CD14-positive monocyte (primary cell): ENCODE measurements around the gene TFR2. TPM values are rescaled to one million over a fixed set of nuclear protein-coding genes. Genes with fewer than 3 reads are reported as not detected.

Experiments
- DNase-seq, 3 donors: peaks; one replicate each; pipeline ENCODE4 v3.0.0-alpha.2; 2011 to 2022
- H2AFZ ChIP-seq: 2 replicates; pipeline ENCODE4 v1.6.0; 2012; ENCODE audit warnings: mild to moderate bottlenecking, low read depth, low read length, inconsistent platforms; ENCODE audit not compliant: insufficient read depth, poor library complexity, severe bottlenecking
- H3K27ac ChIP-seq, 2 donors: 1 replicate in 1 of 2; 2 replicates in 1 of 2; pipeline ENCODE4 v1.5.1; 2012 to 2013; ENCODE audit warnings: low read length in 2 of 2, control low read depth in 1 of 2, inconsistent platforms in 1 of 2, low read depth in 1 of 2, mild to moderate bottlenecking in 1 of 2
- H3K27me3 ChIP-seq, 2 donors: one replicate each; pipeline versions ENCODE4 v1.6.0 to v1.6.1; 2011 to 2013; ENCODE audit warnings: low read length in 2 of 2; ENCODE audit not compliant: control insufficient read depth in 2 of 2, insufficient read depth in 2 of 2
- H3K36me3 ChIP-seq, 2 donors: replicated peaks in 1 of 2; 1 replicate in 1 of 2; 2 replicates in 1 of 2; pipeline versions ENCODE4 v1.5.1 to v1.6.1; 2012 to 2013; ENCODE audit warnings: low read length in 2 of 2, control low read depth in 1 of 2, inconsistent platforms in 1 of 2, mild to moderate bottlenecking in 1 of 2; ENCODE audit not compliant: insufficient read depth in 2 of 2, control insufficient read depth in 1 of 2
- H3K4me1 ChIP-seq, 2 donors: 1 replicate in 1 of 2; 2 replicates in 1 of 2; pipeline versions ENCODE4 v1.5.1 to v1.6.1; 2012 to 2013; ENCODE audit warnings: low read length in 2 of 2, control low read depth in 1 of 2, inconsistent platforms in 1 of 2, mild to moderate bottlenecking in 1 of 2, moderate library complexity in 1 of 2; ENCODE audit not compliant: insufficient read depth in 2 of 2, control insufficient read depth in 1 of 2
- H3K4me2 ChIP-seq: replicated peaks from 2 replicates; pipeline ENCODE3; 2012; ENCODE audit warnings: low read length, moderate library complexity, mild to moderate bottlenecking; ENCODE audit not compliant: poor library complexity, severe bottlenecking; ENCODE audit errors: extremely low read depth
- H3K4me3 ChIP-seq, 3 experiments: fragments of 200-600 bp in 1 of 3; sonication (generic) in 1 of 3; replicated peaks in 1 of 3; 1 replicate in 2 of 3; 2 replicates in 1 of 3; pipeline ENCODE4 v1.5.1; 2011 to 2013; ENCODE audit warnings: low read length in 3 of 3, mild to moderate bottlenecking in 3 of 3, control low read depth in 2 of 3, low read depth in 2 of 3, inconsistent platforms in 1 of 3, moderate library complexity in 1 of 3
- H3K79me2 ChIP-seq: 2 replicates; pipeline ENCODE4 v1.6.0; 2012; ENCODE audit warnings: mild to moderate bottlenecking, control low read depth, inconsistent platforms, low read length, moderate library complexity; ENCODE audit not compliant: insufficient read depth
- H3K9ac ChIP-seq: 2 replicates; pipeline ENCODE4 v1.6.0; 2017; ENCODE audit warnings: low read length, mild to moderate bottlenecking; ENCODE audit not compliant: insufficient read depth, poor library complexity, severe bottlenecking
- H3K9me3 ChIP-seq, 2 donors: replicated peaks in 1 of 2; 1 replicate in 1 of 2; 2 replicates in 1 of 2; pipeline versions ENCODE4 v1.5.1 to v1.6.1; 2012 to 2013; ENCODE audit warnings: low read length in 2 of 2, control low read depth in 1 of 2; ENCODE audit not compliant: control insufficient read depth in 1 of 2, insufficient read depth in 1 of 2
- H4K20me1 ChIP-seq: 2 replicates; pipeline ENCODE4 v1.6.0; 2012; ENCODE audit warnings: mild to moderate bottlenecking, low read length, control low read depth, moderate library complexity; ENCODE audit not compliant: insufficient read depth
- H3K27ac Mint-ChIP-seq, 7 donors: one replicate each; pipeline ENCODE4 v1.8.0; 2020; ENCODE audit warnings: mild to moderate bottlenecking in 7 of 7, mixed read lengths in 7 of 7, moderate library complexity in 6 of 7, inconsistent platforms in 2 of 7
- H3K27me3 Mint-ChIP-seq, 3 donors: one replicate each; pipeline ENCODE4 v1.8.0; 2021 to 2022; ENCODE audit warnings: low read depth in 3 of 3, mild to moderate bottlenecking in 3 of 3, mixed read lengths in 3 of 3, moderate library complexity in 3 of 3, inconsistent platforms in 1 of 3
- H3K36me3 Mint-ChIP-seq, 2 donors: one replicate each; pipeline ENCODE4 v1.8.0; 2020; ENCODE audit warnings: mixed read lengths in 2 of 2, inconsistent platforms in 1 of 2, mild to moderate bottlenecking in 1 of 2
- H3K4me1 Mint-ChIP-seq: one replicate; pipeline ENCODE4 v1.8.0; 2020; ENCODE audit warnings: mild to moderate bottlenecking, mixed read lengths
- H3K4me3 Mint-ChIP-seq, 2 donors: one replicate each; pipeline ENCODE4 v1.8.0; 2020; ENCODE audit warnings: mild to moderate bottlenecking in 2 of 2, mixed read lengths in 2 of 2, moderate library complexity in 1 of 2
- H3K9me3 Mint-ChIP-seq, 7 donors: one replicate each; pipeline ENCODE4 v1.8.0; 2020 to 2022; ENCODE audit warnings: mixed read lengths in 7 of 7, mild to moderate bottlenecking in 6 of 7, moderate library complexity in 6 of 7, inconsistent platforms in 2 of 7
- CTCF ChIP-seq: fragments of 200-600 bp; IDR thresholded peaks from one replicate; pipeline ENCODE4 v1.8.0; 2022; ENCODE audit warnings: antibody characterized with exemption, mild to moderate bottlenecking
- WGBS: methylation state at CpG from one replicate; pipeline ENCODE4 v1.1.5; 2013; ENCODE audit warnings: missing lambda C conversion rate; ENCODE audit not compliant: insufficient coverage; 5-methylcytosine and 5-hydroxymethylcytosine counted together
- intact Hi-C, 2 donors: fragments of 100-400 bp; cut with micrococcal nuclease; formaldehyde crosslinking; loops; one replicate each; pipeline versions ENCODE4 v1.15.0 to v1.15.1; 2023
- polyA plus RNA-seq, 3 donors: library from polyadenylated mRNA; depleted of rRNA in 1 of 3; unstranded in 2 of 3; stranded (reverse) in 1 of 3; fragments of 300-500 nt in 2 of 3; fragments of >200 nt in 1 of 3; fragmentation: Illumina TruSeq in 2 of 3; gene quantifications; 1 replicate in 2 of 3; 2 replicates in 1 of 3; pipeline ENCODE4 v1.2.3, GENCODE V29; 2012 to 2021

TFR2 gene
- polyA plus RNA-seq, 3 donors: 0.79 to 1.4 TPM; not detected in 1

GRCh38 chr7:100604028-100604975, 37.0 kb downstream of the TFR2 start:
- TF ChIP-seq CTCF: peak; percentile 64
- no peaks in the 10 kb centered on the region for H4K20me1 ChIP-seq
- intact Hi-C loops: loop anchor here in 1 of 2 donors (2.0 kb wide), 1 partner anchor 86 kb away; no protein-coding TSS in a partner anchor
- under 1% methylated on average over 53 of the region's 70 CpGs for WGBS
- Mint-ChIP-seq H3K27me3 (peaks cover 17 to 45% (median 38%) of the 10 kb centered on the region in 3 donors), H3K9me3 (peaks cover 0 to 5% (median 0%) of the 10 kb centered on the region in 7 donors), H3K4me1 (peaks cover 21% of the 10 kb centered on the region), H3K27ac (peak overlapping the region in 3 of 7 donors; percentile 61 to 80 (median 64)), H3K4me3 (peak overlapping the region; percentile 77 to 87), H3K36me3 (peaks cover 0 to 4% of the 10 kb centered on the region in 2 donors)
- H3K9me3 ChIP-seq: no peaks in the 10 kb centered on the region
- peak overlapping the region; percentile 90 for H3K4me2 ChIP-seq
- H2AFZ ChIP-seq: peak overlapping the region; percentile 92
- peak overlapping the region; percentile 12 to 68 for H3K27ac ChIP-seq
- H3K27me3 ChIP-seq: peaks cover 0 to 24% of the 10 kb centered on the region in 2 donors
- peaks cover 24 to 26% of the 10 kb centered on the region in 2 donors for H3K4me1 ChIP-seq
- DNase-seq: peak; percentile 64 to 70 (median 70)
- no peaks in the 10 kb centered on the region for H3K79me2 ChIP-seq
- no peaks in the 10 kb centered on the region for H3K36me3 ChIP-seq
- peak overlapping the region; percentile 60 for H3K9ac ChIP-seq
- peak overlapping the region; percentile 64 to 90 (median 89) for H3K4me3 ChIP-seq

GRCh38 chr7:100603726-100604027, 37.7 kb downstream of the TFR2 start:
- peaks cover 0 to 24% of the 10 kb centered on the region in 2 donors for H3K27me3 ChIP-seq
- no peak for DNase-seq
- H3K36me3 ChIP-seq: no peaks in the 10 kb centered on the region
- no peaks in the 10 kb centered on the region for H3K9me3 ChIP-seq
- H3K9me3 Mint-ChIP-seq: peaks cover 0 to 5% (median 0%) of the 10 kb centered on the region in 7 donors
- TF ChIP-seq CTCF: no peak
- H3K27ac ChIP-seq: no peak overlapping the region
- no peaks in the 10 kb centered on the region for H4K20me1 ChIP-seq
- H3K4me1 ChIP-seq: peaks cover 24 to 26% of the 10 kb centered on the region in 2 donors
- peaks cover 17 to 45% (median 40%) of the 10 kb centered on the region in 3 donors for H3K27me3 Mint-ChIP-seq
- H3K79me2 ChIP-seq: no peaks in the 10 kb centered on the region
- peaks cover 21% of the 10 kb centered on the region for H3K4me1 Mint-ChIP-seq
- H3K4me2 ChIP-seq: peak overlapping the region; percentile 90
- intact Hi-C loops: loop anchor here in 1 of 2 donors (2.0 kb wide), 1 partner anchor 87 kb away; no protein-coding TSS in a partner anchor
- peaks cover 0 to 4% of the 10 kb centered on the region in 2 donors for H3K36me3 Mint-ChIP-seq
- peak overlapping the region in 2 of 7 donors; percentile 61 to 71 for H3K27ac Mint-ChIP-seq
- H3K4me3 Mint-ChIP-seq: peak overlapping the region; percentile 71 to 87
- H3K4me3 ChIP-seq: peak overlapping the region in 2 of 3 experiments; percentile 89 to 90
- peak overlapping the region; percentile 50 for H3K9ac ChIP-seq
- 32% methylated on average over 10 of the region's 10 CpGs for WGBS
- peak overlapping the region; percentile 92 for H2AFZ ChIP-seq
